Fibroblast of villous mesenchyme (primary cell): ENCODE data around the gene PAX8. TPM values are rescaled to one million over a fixed set of nuclear protein-coding genes. Genes with fewer than 3 reads are reported as not detected.

Source experiments
- DNase-seq: peaks from one replicate; pipeline ENCODE4 v3.0.0-alpha.2; 2010; ENCODE audit warnings: low read depth
- H3K4me3 ChIP-seq: 2 replicates; pipeline ENCODE4 v1.5.1; 2011; ENCODE audit warnings: low read depth, mild to moderate bottlenecking, low read length
- CTCF ChIP-seq: IDR thresholded peaks from 2 replicates; pipeline ENCODE4 v1.5.1; 2012; ENCODE audit warnings: low read depth, mild to moderate bottlenecking, low read length; ENCODE audit not compliant: insufficient read depth
- total RNA-seq: library from RNA; depleted of rRNA; stranded (reverse); fragments of >200 nt; gene quantifications from 2 replicates; pipeline ENCODE4 v1.2.3, GENCODE V29; 2012

The PAX8 gene
- total RNA-seq, 1 donor, result 1.3 TPM

- no peak for DNase-seq
- no peak overlapping the region for H3K4me3 ChIP-seq
- no peak for TF ChIP-seq CTCF
Observed at GRCh38 chr2:113232740-113233139, 46.0 kb downstream of the PAX8 start.

GRCh38 chr2:113232123-113232522 lies 46.6 kb downstream of the PAX8 start:
- no peak for DNase-seq
- no peak overlapping the region for H3K4me3 ChIP-seq
- no peak for TF ChIP-seq CTCF

- TF ChIP-seq CTCF, result no peak
Observed at GRCh38 chr2:113231064-113231463, 47.7 kb downstream of the PAX8 start.

GRCh38 chr2:113230531-113230930 lies 48.2 kb downstream of the PAX8 start:
- no peak overlapping the region for H3K4me3 ChIP-seq
- no peak for TF ChIP-seq CTCF
- peak; percentile 36 for DNase-seq

More at GRCh38 chr2:113231064-113231463, 47.7 kb downstream of the PAX8 start:
- DNase-seq, result no peak
- H3K4me3 ChIP-seq, result no peak overlapping the region

- no peak for TF ChIP-seq CTCF
- no peak overlapping the region for H3K4me3 ChIP-seq
- DNase-seq, result no peak
Observed at GRCh38 chr2:113229795-113230194, 48.9 kb downstream of the PAX8 start.

GRCh38 chr2:113228991-113229716 lies 49.6 kb downstream of the PAX8 start:
- H3K4me3 ChIP-seq, result no peak overlapping the region
- TF ChIP-seq CTCF, result peak; percentile 16
- peak; percentile 35 for DNase-seq

GRCh38 chr2:113228351-113228750 lies 50.4 kb downstream of the PAX8 start:
- DNase-seq, result no peak
- TF ChIP-seq CTCF, result no peak
- H3K4me3 ChIP-seq, result no peak overlapping the region
